LNCaP clone FGC (cell line): ENCODE results near the gene EFHC1.

Experiments used
- DNase-seq: peaks from one replicate; pipeline ENCODE4 v3.0.0-alpha.2; 2011; ENCODE audit warnings: low read depth
- H3K4me3 ChIP-seq: 2 replicates; pipeline ENCODE4 v1.5.1; 2011; ENCODE audit warnings: mild to moderate bottlenecking, low read depth, low read length, control low read depth
- CTCF ChIP-seq: IDR thresholded peaks from 2 replicates; pipeline ENCODE4 v1.5.1; 2012; ENCODE audit warnings: mild to moderate bottlenecking; ENCODE audit not compliant: control insufficient read depth, insufficient read depth; ENCODE audit errors: extremely low read depth

EFHC1 gene

DNA sequence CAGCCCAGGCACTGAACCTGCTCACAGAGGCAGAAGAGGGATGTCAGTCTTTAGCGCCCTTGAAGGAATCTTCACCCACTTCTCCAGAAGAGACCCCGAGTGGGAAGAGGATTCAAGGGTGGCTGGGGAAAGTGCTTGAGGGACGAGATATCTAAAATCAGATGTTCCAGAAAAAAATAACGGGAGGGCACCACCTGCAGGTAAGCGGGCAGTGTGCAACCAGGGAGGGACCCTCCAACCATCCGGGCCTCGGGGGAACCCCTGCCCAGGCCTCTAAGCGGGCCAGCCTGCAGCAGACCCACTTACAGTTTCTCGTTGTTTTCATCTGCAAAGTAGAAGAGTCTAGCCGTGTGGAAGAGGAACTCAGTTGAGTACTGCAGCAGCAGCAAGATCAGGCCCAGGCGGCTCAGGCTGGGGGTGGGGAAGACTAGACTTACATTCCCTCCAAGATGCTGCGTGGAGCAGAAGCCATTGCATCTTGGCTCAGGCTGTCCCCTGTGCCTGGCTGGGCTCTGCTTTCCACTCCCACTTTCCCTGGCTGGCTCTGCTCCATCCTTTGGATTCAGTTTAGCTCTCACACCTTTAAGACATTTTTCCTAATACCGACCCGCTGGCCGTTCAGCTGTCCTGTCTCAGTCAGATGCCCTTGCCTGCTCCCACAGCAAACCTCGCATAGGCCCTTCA is 85.7 kb downstream of the EFHC1 start:
- no peak overlapping the region for H3K4me3 ChIP-seq
- TF ChIP-seq CTCF: no peak
- no peak for DNase-seq

GRCh38 chr6:52506476-52506875 is 86.3 kb downstream of the EFHC1 start:
- no peak for DNase-seq

GRCh38 chr6:52507557-52508260 is 87.6 kb downstream of the EFHC1 start:
- H3K4me3 ChIP-seq: no peak overlapping the region
- DNase-seq: no peak
- no peak for TF ChIP-seq CTCF

More at GRCh38 chr6:52506476-52506875, 86.3 kb downstream of the EFHC1 start:
- TF ChIP-seq CTCF: no peak
- H3K4me3 ChIP-seq: no peak overlapping the region

DNA sequence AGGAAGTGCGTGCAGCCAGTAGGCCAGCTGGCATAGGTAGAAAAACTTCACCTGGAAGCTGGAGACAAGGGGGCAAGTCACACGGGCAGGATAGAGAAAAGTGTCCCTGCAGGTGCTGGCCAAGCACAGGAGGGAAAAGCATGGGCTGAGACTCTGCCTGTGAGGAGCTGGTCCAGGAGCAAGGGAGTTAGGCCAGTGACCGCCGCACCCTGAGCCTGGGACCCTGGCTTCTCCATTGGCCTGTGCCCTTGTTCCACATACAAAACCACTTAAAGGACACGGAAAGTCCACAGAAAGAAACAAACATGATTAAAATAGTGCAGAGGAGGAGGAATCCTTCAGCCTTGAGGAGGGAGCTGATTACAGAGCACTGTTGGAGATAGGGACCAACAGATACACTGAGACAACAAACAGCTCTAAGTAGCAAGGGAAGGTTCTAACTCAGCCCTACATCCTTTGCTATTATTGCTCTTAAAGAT is 88.2 kb downstream of the EFHC1 start:
- no peak for TF ChIP-seq CTCF

DNA sequence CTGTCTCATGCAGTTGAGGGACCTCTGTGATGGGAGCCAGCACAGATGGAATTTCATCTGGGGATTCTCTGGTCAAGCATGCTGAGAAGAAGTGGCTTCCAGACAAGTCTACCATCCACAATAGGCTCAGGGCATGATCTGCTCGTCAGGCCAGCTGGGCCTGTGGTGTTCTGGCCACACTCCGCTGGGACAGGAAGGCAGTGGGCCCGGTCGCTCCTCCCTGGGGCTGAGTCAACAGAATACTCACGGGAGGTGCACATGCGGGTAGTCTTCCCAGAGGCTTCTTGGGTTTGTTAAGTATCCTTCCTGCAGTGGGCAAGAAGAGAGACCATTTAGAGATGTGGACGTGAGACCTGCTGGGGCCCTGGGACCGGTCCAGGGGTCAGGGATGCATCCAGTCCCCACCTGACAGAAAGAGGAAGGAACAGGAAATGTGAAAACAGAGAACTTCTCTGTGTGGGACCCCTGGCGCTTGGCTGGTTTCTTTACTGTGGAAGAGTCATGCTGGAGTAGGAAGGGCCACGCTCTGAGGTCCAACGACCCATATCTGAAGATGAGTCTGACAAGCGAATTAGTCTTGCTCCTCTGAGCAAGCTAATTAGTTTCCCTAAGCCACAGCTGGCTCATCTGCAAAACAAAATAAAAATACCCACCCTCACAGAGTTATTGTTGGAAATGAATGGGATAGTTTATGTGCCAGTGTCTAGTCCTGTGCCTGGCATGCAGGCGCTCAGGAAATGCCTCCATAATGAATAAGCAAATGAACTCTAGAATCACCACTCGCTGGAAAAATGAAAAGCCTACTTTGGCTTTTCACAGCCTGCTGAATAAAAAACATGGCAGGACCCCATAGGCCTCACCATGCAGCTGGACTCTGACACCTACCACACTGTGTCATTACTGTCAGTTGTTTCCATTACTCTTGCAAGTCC is 89.4 kb downstream of the EFHC1 start:
- no peak overlapping the region for H3K4me3 ChIP-seq
- DNase-seq: no peak
- no peak for TF ChIP-seq CTCF

More for the DNA sequence above, 88.2 kb downstream of the EFHC1 start:
- DNase-seq: no peak
- no peak overlapping the region for H3K4me3 ChIP-seq

DNA sequence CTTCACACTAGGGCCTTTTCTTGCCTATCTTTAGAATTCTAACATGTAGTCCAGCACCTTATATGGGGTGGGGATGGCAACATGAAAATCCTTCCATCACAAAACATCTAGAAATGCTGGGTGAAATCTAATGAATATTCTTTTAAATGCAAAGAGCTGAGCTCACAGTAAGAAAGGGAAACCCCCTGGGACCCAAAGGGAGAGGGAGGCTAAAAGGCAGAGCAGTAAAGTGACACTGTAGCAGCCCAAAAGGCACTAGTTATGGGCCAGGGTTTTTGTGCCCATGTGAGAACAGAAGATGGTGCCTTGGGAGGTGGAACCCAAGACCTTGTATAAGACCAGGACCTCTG is 90.0 kb downstream of the EFHC1 start:
- no peak overlapping the region for H3K4me3 ChIP-seq
- no peak for TF ChIP-seq CTCF

More for the DNA sequence above, 90.0 kb downstream of the EFHC1 start:
- no peak for DNase-seq
